DND-41 (cell line): ENCODE measurements around the gene COL4A6.
"Not testable (repeated sequence)": the region's sequence is repeated elsewhere in the genome, so short reads cannot be mapped to it uniquely, and the experiment has no call there.

Experiments used
- ATAC-seq: fragments of 200-7000 bp; cut with Tn5 transposase; 3 replicates; pipeline ENCODE4 v1.9.1; 2021; ENCODE audit warnings: low read depth; ENCODE audit not compliant: insufficient read depth
- DNase-seq: peaks from one replicate; pipeline ENCODE4 v3.0.0-alpha.2; 2020
- H2AFZ ChIP-seq: 2 replicates; pipeline ENCODE4 v1.6.0; 2012; ENCODE audit warnings: low read depth, low read length
- H3K27ac ChIP-seq: 2 replicates; pipeline ENCODE4 v1.5.1; 2012; ENCODE audit warnings: low read length, inconsistent platforms
- H3K27me3 ChIP-seq: fragments of 200-600 bp; sonication (generic); 2 replicates; pipeline ENCODE4 v1.6.0; 2012; ENCODE audit warnings: low read length, mild to moderate bottlenecking, inconsistent platforms; ENCODE audit not compliant: insufficient read depth, poor library complexity
- H3K36me3 ChIP-seq: 2 replicates; pipeline ENCODE4 v1.5.1; 2012; ENCODE audit warnings: low read length, inconsistent platforms; ENCODE audit not compliant: insufficient read depth
- H3K4me1 ChIP-seq: 2 replicates; pipeline ENCODE4 v1.5.1; 2012; ENCODE audit warnings: mild to moderate bottlenecking, low read length; ENCODE audit not compliant: insufficient read depth
- H3K4me2 ChIP-seq: 2 replicates; pipeline ENCODE4 v1.6.0; 2012; ENCODE audit warnings: mild to moderate bottlenecking, moderate library complexity, low read length, inconsistent platforms; ENCODE audit not compliant: insufficient read depth
- H3K4me3 ChIP-seq, 2 experiments: fragments of 200-600 bp in 1 of 2; shearing (Covaris generic) in 1 of 2; 2 replicates each; pipeline ENCODE4 v1.5.1; 2012 to 2016; ENCODE audit warnings: inconsistent platforms in 2 of 2, low read length in 2 of 2, mild to moderate bottlenecking in 2 of 2, low read depth in 1 of 2, moderate library complexity in 1 of 2
- H3K79me2 ChIP-seq: 2 replicates; pipeline ENCODE4 v1.6.0; 2012; ENCODE audit warnings: low read length, inconsistent platforms; ENCODE audit not compliant: insufficient read depth
- H3K9ac ChIP-seq: 2 replicates; pipeline ENCODE4 v1.6.0; 2012; ENCODE audit warnings: low read depth, mild to moderate bottlenecking, inconsistent platforms, low read length, moderate library complexity
- H3K9me3 ChIP-seq: 2 replicates; pipeline ENCODE4 v1.5.1; 2012; ENCODE audit warnings: low read length, moderate library complexity, mild to moderate bottlenecking, inconsistent platforms; ENCODE audit not compliant: insufficient read depth, severe bottlenecking
- H4K20me1 ChIP-seq: 2 replicates; pipeline ENCODE4 v1.6.0; 2012; ENCODE audit warnings: low read length; ENCODE audit not compliant: insufficient read depth
- CTCF ChIP-seq: IDR thresholded peaks from 2 replicates; pipeline ENCODE4 v1.5.1; 2012; ENCODE audit warnings: borderline replicate concordance, low read length, moderate library complexity, mild to moderate bottlenecking; ENCODE audit not compliant: poor library complexity, severe bottlenecking; ENCODE audit errors: extremely low read depth
- EZH2 ChIP-seq: IDR thresholded peaks from 3 replicates; pipeline ENCODE4 v1.6.1; 2012; ENCODE audit warnings: borderline replicate concordance, low read depth, mild to moderate bottlenecking, moderate library complexity, low read length, inconsistent platforms; ENCODE audit not compliant: severe bottlenecking

Gene COL4A6

GRCh38 chrX:108438110-108438623, at the start of gene COL4A6:
Gene COL4A6 (minus strand): TSS chrX:108438422. CDS start chrX:108438196, 226 bp downstream.
- no peaks in the 10 kb centered on the region for H3K27me3 ChIP-seq
- DNase-seq = no peak

DNA sequence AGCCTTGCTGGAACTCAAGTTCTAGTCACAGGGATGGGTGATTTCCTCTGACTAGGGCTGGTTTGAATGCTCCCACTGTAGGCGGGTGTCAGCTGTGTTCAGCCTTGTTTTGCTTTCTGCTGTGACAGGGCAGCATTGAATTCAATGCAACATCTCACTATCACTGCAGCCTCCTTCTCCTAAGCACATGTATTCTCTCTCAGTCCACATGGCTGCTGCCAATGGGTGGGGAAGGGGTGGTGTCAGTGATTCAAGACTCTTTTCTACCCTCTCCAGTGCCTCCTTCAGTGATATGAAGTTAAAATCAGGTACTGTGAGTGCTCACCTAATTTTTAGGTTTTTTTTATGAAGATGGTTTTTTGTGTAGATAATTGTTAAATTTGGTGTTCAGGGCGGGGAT, 47.7 kb upstream of the COL4A6 start:
- Histone ChIP-seq H3K27ac (no peak overlapping the region), H3K9ac (no peak overlapping the region), H3K79me2 (no peaks in the 10 kb centered on the region), H3K9me3 (no peaks in the 10 kb centered on the region), H3K4me1 (no peaks in the 10 kb centered on the region), H3K36me3 (no peaks in the 10 kb centered on the region), H3K4me3 (no peak overlapping the region), H4K20me1 (no peaks in the 10 kb centered on the region), H3K4me2 (no peak overlapping the region), H3K27me3 (no peaks in the 10 kb centered on the region), H2AFZ (no peak overlapping the region)
- ATAC-seq (no peak), DNase-seq (no peak)
- TF ChIP-seq CTCF (no peak), EZH2 (no peak)

More at GRCh38 chrX:108438110-108438623, at the start of gene COL4A6:
- ATAC-seq = no peak
- no peak within 1 kb of the TSS for H3K4me3 ChIP-seq
- H3K9ac ChIP-seq = no peak within 1 kb of the TSS
- H3K36me3 ChIP-seq = no peaks in the 10 kb centered on the region
- H3K4me1 ChIP-seq = no peaks in the 10 kb centered on the region
- no peak for TF ChIP-seq CTCF
- no peak for TF ChIP-seq EZH2
- H2AFZ ChIP-seq = no peak within 1 kb of the TSS
- no peak within 1 kb of the TSS for H3K27ac ChIP-seq
- H3K79me2 ChIP-seq = no peaks in the 10 kb centered on the region
- no peak within 1 kb of the TSS for H3K4me2 ChIP-seq
- H3K9me3 ChIP-seq = no peaks in the 10 kb centered on the region
- H4K20me1 ChIP-seq = no peaks in the 10 kb centered on the region

GRCh38 chrX:108484251-108484650, 46.0 kb upstream of the COL4A6 start:
- ATAC-seq = no peak
- no peaks in the 10 kb centered on the region for H3K36me3 ChIP-seq
- H3K4me2 ChIP-seq = no peak overlapping the region
- H3K27ac ChIP-seq = no peak overlapping the region
- no peaks in the 10 kb centered on the region for H3K9me3 ChIP-seq
- H3K9ac ChIP-seq = no peak overlapping the region
- no peak for DNase-seq
- no peaks in the 10 kb centered on the region for H3K27me3 ChIP-seq
- H4K20me1 ChIP-seq = no peaks in the 10 kb centered on the region
- TF ChIP-seq EZH2 (no peak), CTCF (no peak)
- H2AFZ ChIP-seq = no peak overlapping the region
- no peaks in the 10 kb centered on the region for H3K4me1 ChIP-seq
- H3K79me2 ChIP-seq = no peaks in the 10 kb centered on the region
- no peak overlapping the region for H3K4me3 ChIP-seq

- not testable (repeated sequence) for H4K20me1 ChIP-seq, ATAC-seq, H3K4me2 ChIP-seq, H3K4me1 ChIP-seq, H3K9ac ChIP-seq, H2AFZ ChIP-seq, H3K36me3 ChIP-seq, H3K27ac ChIP-seq, H3K27me3 ChIP-seq, DNase-seq, H3K4me3 ChIP-seq, H3K9me3 ChIP-seq, H3K79me2 ChIP-seq
Measured at GRCh38 chrX:108481528-108481927, 43.3 kb upstream of the COL4A6 start.
